Gastroesophageal sphincter (tissue), 4 donors: ENCODE measurements around the gene CCNB3. TPM values are rescaled to one million over a fixed set of nuclear protein-coding genes. Genes with fewer than 3 reads are reported as not detected.

Experiments
- ATAC-seq: fragments of 150-250 bp; one replicate; pipeline ENCODE4 v1.9.1; 2016; ENCODE audit warnings: mild to moderate bottlenecking, moderate library complexity
- H3K27ac ChIP-seq, 4 donors: fragments of 200-600 bp; sonication (generic) in 3 of 4; 1 replicate in 3 of 4; 2 replicates in 1 of 4; pipeline ENCODE4 v1.5.1; 2016 to 2019
- H3K27me3 ChIP-seq: fragments of 200-600 bp; sonication (generic); one replicate; pipeline ENCODE4 v1.5.1; 2019
- H3K36me3 ChIP-seq, 2 donors: fragments of 200-600 bp; sonication (generic); one replicate each; pipeline ENCODE4 v1.5.1; 2019; ENCODE audit warnings: control low read depth in 1 of 2
- H3K4me1 ChIP-seq, 3 donors: fragments of 200-600 bp; sonication (generic); 1 replicate in 2 of 3; 2 replicates in 1 of 3; pipeline ENCODE4 v1.5.1; 2016 to 2019; ENCODE audit warnings: control low read depth in 2 of 3
- H3K4me3 ChIP-seq, 2 donors: fragments of 200-600 bp; sonication (generic); one replicate each; pipeline ENCODE4 v1.5.1; 2019; ENCODE audit warnings: mild to moderate bottlenecking in 1 of 2, moderate library complexity in 1 of 2
- H3K9me3 ChIP-seq, 3 donors: fragments of 200-600 bp; sonication (generic); one replicate each; pipeline ENCODE4 v1.5.1; 2017 to 2019; ENCODE audit warnings: control low read depth in 2 of 3
- CTCF ChIP-seq, 4 experiments: fragments of 200-600 bp in 2 of 4; fragments of 450-650 bp in 2 of 4; sonication (generic) in 1 of 4; IDR thresholded peaks; one replicate each; pipeline ENCODE4 v1.5.1; 2017 to 2019; ENCODE audit warnings: antibody characterized with exemption in 4 of 4, mild to moderate bottlenecking in 2 of 4, moderate library complexity in 2 of 4
- EP300 ChIP-seq: sonication (generic); formaldehyde crosslinking; IDR thresholded peaks from one replicate; pipeline ENCODE4 v1.6.1; 2017; ENCODE audit warnings: antibody characterized with exemption, mild to moderate bottlenecking
- POLR2A ChIP-seq, 2 donors: fragments of 450-650 bp; IDR thresholded peaks; one replicate each; pipeline ENCODE4 v1.6.1; 2017; ENCODE audit warnings: antibody characterized with exemption in 2 of 2, mild to moderate bottlenecking in 2 of 2, moderate library complexity in 1 of 2
- POLR2AphosphoS5 ChIP-seq: sonication (generic); formaldehyde crosslinking; IDR thresholded peaks from one replicate; pipeline ENCODE4 v1.6.1; 2017; ENCODE audit warnings: antibody characterized with exemption
- WGBS, 2 donors: methylation state at CpG; one replicate each; pipeline ENCODE4 v1.1.5; 2018; ENCODE audit warnings: low coverage in 1 of 2; 5-methylcytosine and 5-hydroxymethylcytosine counted together
- small RNA-seq, 4 donors: library from RNA; depleted of rRNA; stranded (forward); fragments of <200 nt; gene quantifications; one replicate each; pipeline ENCODE3, GENCODE V24; 2016
- total RNA-seq, 4 donors: library from RNA; depleted of rRNA; stranded (reverse); fragments of >200 nt; gene quantifications; one replicate each; pipeline ENCODE4 v1.1.0, GENCODE V29; 2016

Gene CCNB3
- total RNA-seq, 4 donors from 2014 or later, result 0.27 to 1.0 (median 0.40) TPM; not detected in 1

GRCh38 chrX:50386520-50386919 is 182.0 kb downstream of the CCNB3 start:
- H3K27ac ChIP-seq, result no peak overlapping the region
- WGBS, 2 donors, result 50 to 67% methylated on average over 1 of the region's 2 CpGs
- no peaks in the 10 kb centered on the region for H3K36me3 ChIP-seq
- TF ChIP-seq EP300, result no peak
- TF ChIP-seq POLR2AphosphoS5, result no peak
- TF ChIP-seq CTCF (IDR thresholded peaks at IDR 0.05), result no peak
- TF ChIP-seq POLR2A (IDR thresholded peaks at IDR 0.05), result no peak
- no peaks in the 10 kb centered on the region for H3K4me1 ChIP-seq
- ATAC-seq, result no peak
- H3K27me3 ChIP-seq, result no peaks in the 10 kb centered on the region
- no peak overlapping the region for H3K4me3 ChIP-seq
- no peaks in the 10 kb centered on the region for H3K9me3 ChIP-seq

GRCh38 chrX:50393902-50394301 is 189.3 kb downstream of the CCNB3 start:
- ATAC-seq, result no peak
- 7% methylated on average over 2 of the region's 2 CpGs; no CpG with 5 or more reads in 1 of the 2 donors for WGBS, 2 donors

More at GRCh38 chrX:50393902-50394301, 189.3 kb downstream of the CCNB3 start:
- no peaks in the 10 kb centered on the region for H3K4me1 ChIP-seq
- no peak overlapping the region for H3K27ac ChIP-seq
- H3K27me3 ChIP-seq, result no peaks in the 10 kb centered on the region
- no peak for TF ChIP-seq POLR2AphosphoS5
- TF ChIP-seq CTCF (IDR thresholded peaks at IDR 0.05), result no peak
- TF ChIP-seq POLR2A (IDR thresholded peaks at IDR 0.05), result no peak
- TF ChIP-seq EP300, result no peak
- H3K9me3 ChIP-seq, result no peaks in the 10 kb centered on the region
- no peaks in the 10 kb centered on the region for H3K36me3 ChIP-seq
- H3K4me3 ChIP-seq, result no peak overlapping the region

Small RNA genes lying within 50 kb of the gene (small RNA-seq; reads per million reads assigned to genes)
- 0 reads per million in 4 donors for gene PYY3
- 0 reads per million in 4 donors for gene RF00019

Other genes starting within 250 kb of the CCNB3 start
- gene AKAP4, start 3.8 kb upstream of the CCNB3 start, total RNA-seq, result not detected